H9 (cell line): Measurements from ENCODE around the gene SIPA1L3. TPM values are rescaled to one million over a fixed set of nuclear protein-coding genes. Genes with fewer than 3 reads are reported as not detected.
A peak's percentile ranks its signal among the peaks of the same experiment; 100 is the strongest.

Source experiments
- DNase-seq: peaks from one replicate; pipeline ENCODE4 v3.0.0-alpha.2; 2017
- H2AFZ ChIP-seq: one replicate; pipeline ENCODE4 v1.6.1; 2013; ENCODE audit warnings: mild to moderate bottlenecking, low read length, control low read depth, moderate library complexity
- H2AK5ac ChIP-seq: 2 replicates; pipeline ENCODE4 v1.6.1; 2013; ENCODE audit warnings: low read length, control low read depth, mixed read lengths; ENCODE audit not compliant: insufficient read length
- H2BK120ac ChIP-seq: one replicate; pipeline ENCODE4 v1.6.1; 2013; ENCODE audit warnings: low read depth, mild to moderate bottlenecking, low read length, control low read depth, inconsistent platforms; ENCODE audit not compliant: poor library complexity, severe bottlenecking
- H2BK12ac ChIP-seq: 2 replicates; pipeline ENCODE4 v1.6.1; 2013; ENCODE audit warnings: low read length, control low read depth, mixed read lengths, low read depth; ENCODE audit not compliant: insufficient read length
- H2BK15ac ChIP-seq: 2 replicates; pipeline ENCODE4 v1.6.1; 2013; ENCODE audit warnings: low read depth, low read length, control low read depth
- H2BK20ac ChIP-seq: one replicate; pipeline ENCODE4 v1.6.1; 2013; ENCODE audit warnings: low read depth, mild to moderate bottlenecking, low read length, control low read depth, inconsistent platforms; ENCODE audit not compliant: poor library complexity, severe bottlenecking
- H2BK5ac ChIP-seq: 2 replicates; pipeline ENCODE4 v1.6.1; 2013; ENCODE audit warnings: low read length, control low read depth, mixed read lengths; ENCODE audit not compliant: insufficient read length
- H3K14ac ChIP-seq: 2 replicates; pipeline ENCODE4 v1.6.1; 2013; ENCODE audit warnings: low read length, control low read depth; ENCODE audit not compliant: insufficient read depth
- H3K18ac ChIP-seq: 2 replicates; pipeline ENCODE4 v1.6.1; 2013; ENCODE audit warnings: low read depth, mild to moderate bottlenecking, mixed read lengths, low read length, control low read depth; ENCODE audit not compliant: insufficient read length
- H3K23ac ChIP-seq: 2 replicates; pipeline ENCODE4 v1.6.1; 2013; ENCODE audit warnings: low read length, control low read depth, mixed read lengths, low read depth; ENCODE audit not compliant: insufficient read length
- H3K23me2 ChIP-seq: 2 replicates; pipeline ENCODE4 v1.6.1; 2013; ENCODE audit warnings: low read depth, mild to moderate bottlenecking, mixed read lengths, low read length, control low read depth; ENCODE audit not compliant: insufficient read length, poor library complexity, severe bottlenecking
- H3K27ac ChIP-seq: 2 replicates; pipeline ENCODE4 v1.5.1; 2013; ENCODE audit warnings: low read length, control low read depth, mixed read lengths, low read depth; ENCODE audit not compliant: insufficient read length
- H3K27me3 ChIP-seq: 2 replicates; pipeline ENCODE4 v1.6.1; 2013; ENCODE audit warnings: low read length, control low read depth, inconsistent platforms; ENCODE audit not compliant: insufficient read depth
- H3K4ac ChIP-seq: 2 replicates; pipeline ENCODE4 v1.6.1; 2013; ENCODE audit warnings: low read depth, mild to moderate bottlenecking, control low read depth, inconsistent platforms, low read length, moderate library complexity
- H3K4me1 ChIP-seq: 2 replicates; pipeline ENCODE4 v1.6.1; 2013; ENCODE audit warnings: low read length, control low read depth, inconsistent platforms; ENCODE audit not compliant: insufficient read depth
- H3K4me2 ChIP-seq: 2 replicates; pipeline ENCODE4 v1.6.1; 2013; ENCODE audit warnings: low read length, control low read depth, mixed read lengths; ENCODE audit not compliant: insufficient read length, insufficient read depth
- H3K56ac ChIP-seq: 2 replicates; pipeline ENCODE4 v1.6.1; 2013; ENCODE audit warnings: low read depth, mild to moderate bottlenecking, mixed read lengths, low read length, control low read depth; ENCODE audit not compliant: insufficient read length
- H3K79me1 ChIP-seq: 2 replicates; pipeline ENCODE4 v1.6.1; 2013; ENCODE audit warnings: low read depth, mild to moderate bottlenecking, moderate library complexity, low read length, control low read depth, inconsistent platforms; ENCODE audit not compliant: insufficient read depth, poor library complexity, severe bottlenecking
- H3K79me2 ChIP-seq: 2 replicates; pipeline ENCODE4 v1.6.1; 2013; ENCODE audit warnings: low read length, control low read depth, inconsistent platforms; ENCODE audit not compliant: insufficient read depth
- H3K9ac ChIP-seq: 2 replicates; pipeline ENCODE4 v1.6.1; 2013; ENCODE audit warnings: low read length, control low read depth, mixed read lengths; ENCODE audit not compliant: insufficient read length; ENCODE audit errors: extremely low read depth
- H3K9me3 ChIP-seq: one replicate; pipeline ENCODE4 v1.6.1; 2013; ENCODE audit warnings: low read depth, low read length, inconsistent platforms; ENCODE audit not compliant: control insufficient read depth
- H3T11ph ChIP-seq: one replicate; pipeline ENCODE4 v1.6.1; 2013; ENCODE audit warnings: mild to moderate bottlenecking, low read length, control low read depth, inconsistent platforms
- H4K20me1 ChIP-seq: one replicate; pipeline ENCODE4 v1.6.1; 2013; ENCODE audit not compliant: control insufficient read depth, insufficient read length, insufficient read depth
- H4K5ac ChIP-seq: 2 replicates; pipeline ENCODE4 v1.6.1; 2013; ENCODE audit warnings: low read depth, mild to moderate bottlenecking, mixed read lengths, low read length, control low read depth; ENCODE audit not compliant: insufficient read length
- H4K8ac ChIP-seq: replicated peaks from 2 replicates; pipeline ENCODE4 v1.6.1; 2013; ENCODE audit warnings: low read length, control low read depth, mixed read lengths, low read depth; ENCODE audit not compliant: insufficient read length
- H4K91ac ChIP-seq: 2 replicates; pipeline ENCODE4 v1.6.1; 2013; ENCODE audit warnings: low read depth, mild to moderate bottlenecking, moderate library complexity, mixed read lengths, low read length, control low read depth; ENCODE audit not compliant: insufficient read length
- H3K27ac Mint-ChIP-seq, 3 experiments: 2 replicates in 2 of 3; 3 replicates in 1 of 3; pipeline ENCODE4 v1.8.0; 2020 to 2021; ENCODE audit warnings: mixed read lengths in 3 of 3, mild to moderate bottlenecking in 1 of 3, moderate library complexity in 1 of 3
- H3K27me3 Mint-ChIP-seq: 2 replicates; pipeline ENCODE4 v1.8.0; 2021; ENCODE audit warnings: low read depth, mild to moderate bottlenecking, moderate library complexity, mixed read lengths
- H3K36me3 Mint-ChIP-seq, 3 experiments: 2 replicates in 2 of 3; 3 replicates in 1 of 3; pipeline ENCODE4 v1.8.0; 2020 to 2021; ENCODE audit warnings: low read depth in 3 of 3, mixed read lengths in 3 of 3; ENCODE audit not compliant: insufficient read depth in 1 of 3
- H3K4me1 Mint-ChIP-seq, 2 experiments: 2 replicates each; pipeline ENCODE4 v1.8.0; 2020; ENCODE audit warnings: mixed read lengths in 2 of 2
- H3K4me3 Mint-ChIP-seq, 2 experiments: 2 replicates in 1 of 2; 3 replicates in 1 of 2; pipeline ENCODE4 v1.8.0; 2020 to 2021; ENCODE audit warnings: mild to moderate bottlenecking in 2 of 2, mixed read lengths in 2 of 2, moderate library complexity in 1 of 2
- H3K9me3 Mint-ChIP-seq, 2 experiments: 2 replicates in 1 of 2; 3 replicates in 1 of 2; pipeline ENCODE4 v1.8.0; 2020; ENCODE audit warnings: mild to moderate bottlenecking in 2 of 2, mixed read lengths in 2 of 2, moderate library complexity in 1 of 2
- whole genome bisulfite sequencing: extraction: QIAGEN DNeasy Blood & Tissue Kit; methylation state at CpG from one replicate; pipeline ENCODE4 v1.1.7; 2013; ENCODE audit warnings: missing lambda C conversion rate, low lambda C conversion rate, mixed read lengths; ENCODE audit not compliant: insufficient read length; ENCODE audit errors: extremely low coverage; 5-methylcytosine and 5-hydroxymethylcytosine counted together
- total RNA-seq: library from RNA; stranded (reverse); gene quantifications from 2 replicates; pipeline ENCODE4 v1.2.1, GENCODE V29; 2021
- TF ChIP-seq, protein P1 (sequence below): fragments of 200-600 bp; sonication (generic); conservative IDR thresholded peaks from 3 replicates; pipeline ENCODE4 v1.8.0; 2021; ENCODE audit warnings: antibody characterized with exemption, mild to moderate bottlenecking

Gene SIPA1L3
- total RNA-seq, 1 experiment from 2014 or later, result 40.1 TPM

GRCh38 chr19:38216785-38217641 lies 310.0 kb downstream of the SIPA1L3 start:
- no peak for DNase-seq
- WGBS, result no CpG with 5 or more reads among the region's 26 CpGs
- no peak overlapping the region for H2BK15ac ChIP-seq
- no peak overlapping the region for H3K9ac ChIP-seq
- H3K56ac ChIP-seq, result no peak overlapping the region
- H4K5ac ChIP-seq, result no peak overlapping the region
- H2BK12ac ChIP-seq, result no peak overlapping the region
- H4K20me1 ChIP-seq, result no peaks in the 10 kb centered on the region
- H3K14ac ChIP-seq, result no peak overlapping the region
- H4K91ac ChIP-seq, result no peak overlapping the region
- peaks cover 3 to 20% of the 10 kb centered on the region in 2 experiments; a peak in 3 of 4 replicates for H3K4me1 Mint-ChIP-seq
- H3K9me3 Mint-ChIP-seq, result no peaks in the 10 kb centered on the region; a peak in 2 of 5 replicates
- no peaks in the 10 kb centered on the region for H3K79me2 ChIP-seq
- no peak overlapping the region for H2BK5ac ChIP-seq
- H3K18ac ChIP-seq, result peak overlapping the region; percentile 34
- peaks cover 13 to 33% (median 21%) of the 10 kb centered on the region in 3 experiments for H3K36me3 Mint-ChIP-seq
- no peak overlapping the region for H2BK120ac ChIP-seq
- H3K27ac Mint-ChIP-seq, result no peak overlapping the region
- H3K4me1 ChIP-seq, result no peaks in the 10 kb centered on the region
- no peak overlapping the region for H3K4me2 ChIP-seq
- H3K4ac ChIP-seq, result no peak overlapping the region
- H3K27me3 Mint-ChIP-seq, result no peaks in the 10 kb centered on the region
- H2BK20ac ChIP-seq, result no peak overlapping the region
- no peak overlapping the region for H3T11ph ChIP-seq
- H2AK5ac ChIP-seq, result no peak overlapping the region
- no peak overlapping the region for H2AFZ ChIP-seq
- no peak overlapping the region for H3K4me3 Mint-ChIP-seq
- H3K27ac ChIP-seq, result no peak overlapping the region
- H3K79me1 ChIP-seq, result no peaks in the 10 kb centered on the region
- H3K27me3 ChIP-seq, result no peaks in the 10 kb centered on the region
- H3K23ac ChIP-seq, result no peak overlapping the region
- H4K8ac ChIP-seq, result no peak overlapping the region
- TF ChIP-seq, protein P1, sequence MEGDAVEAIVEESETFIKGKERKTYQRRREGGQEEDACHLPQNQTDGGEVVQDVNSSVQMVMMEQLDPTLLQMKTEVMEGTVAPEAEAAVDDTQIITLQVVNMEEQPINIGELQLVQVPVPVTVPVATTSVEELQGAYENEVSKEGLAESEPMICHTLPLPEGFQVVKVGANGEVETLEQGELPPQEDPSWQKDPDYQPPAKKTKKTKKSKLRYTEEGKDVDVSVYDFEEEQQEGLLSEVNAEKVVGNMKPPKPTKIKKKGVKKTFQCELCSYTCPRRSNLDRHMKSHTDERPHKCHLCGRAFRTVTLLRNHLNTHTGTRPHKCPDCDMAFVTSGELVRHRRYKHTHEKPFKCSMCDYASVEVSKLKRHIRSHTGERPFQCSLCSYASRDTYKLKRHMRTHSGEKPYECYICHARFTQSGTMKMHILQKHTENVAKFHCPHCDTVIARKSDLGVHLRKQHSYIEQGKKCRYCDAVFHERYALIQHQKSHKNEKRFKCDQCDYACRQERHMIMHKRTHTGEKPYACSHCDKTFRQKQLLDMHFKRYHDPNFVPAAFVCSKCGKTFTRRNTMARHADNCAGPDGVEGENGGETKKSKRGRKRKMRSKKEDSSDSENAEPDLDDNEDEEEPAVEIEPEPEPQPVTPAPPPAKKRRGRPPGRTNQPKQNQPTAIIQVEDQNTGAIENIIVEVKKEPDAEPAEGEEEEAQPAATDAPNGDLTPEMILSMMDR, result no peak
- H3K9me3 ChIP-seq, result no peaks in the 10 kb centered on the region
- H3K23me2 ChIP-seq, result no peaks in the 10 kb centered on the region
